Measurements from ENCODE around the gene MAGEB4. TPM values are rescaled to one million over a fixed set of nuclear protein-coding genes. Genes with fewer than 3 reads are reported as not detected.

MAGEB4 gene
- total RNA-seq, 1 donor from 2014 or later, result not detected

- Mint-ChIP-seq H3K27me3 (no peaks in the 10 kb centered on the region), H3K4me3 (peak overlapping the region; percentile 29), H3K9me3 (peaks cover 4% of the 10 kb centered on the region), H3K27ac (peak overlapping the region; percentile 94), H3K36me3 (no peaks in the 10 kb centered on the region), H3K4me1 (ENCODE audit: unreplicated experiment) (peaks cover 4% of the 10 kb centered on the region)
- DNase-seq (ENCODE audit: extremely low spot score, unreplicated experiment), result no peak
- no peak for TF ChIP-seq CTCF (conservative IDR thresholded peaks at IDR 0.05)
Measured at GRCh38 chrX:30283456-30284200, 41.8 kb downstream of the MAGEB4 start.

Other genes with a start within 250 kb of the MAGEB4 start
- not detected in 2 replicates for gene MAGEB2, start 26.4 kb upstream of the MAGEB4 start, total RNA-seq (ENCODE audit: low replicate concordance)
- gene MAGEB3, start 11.3 kb upstream of the MAGEB4 start, total RNA-seq (ENCODE audit: low replicate concordance), result 0.45 and 0.92 TPM in 2 replicates
- gene MAGEB1, start 5.1 kb downstream of the MAGEB4 start, total RNA-seq (ENCODE audit: low replicate concordance), result not detected in 2 replicates
- 12.7 and 14.1 TPM in 2 replicates for gene NR0B1, start 67.4 kb downstream of the MAGEB4 start, total RNA-seq (ENCODE audit: low replicate concordance)